Mucosa of rectum (tissue), 2 donors: ENCODE data around the gene PGBD2.
"Not testable (repeated sequence)": the region's sequence is repeated elsewhere in the genome, so short reads cannot be mapped to it uniquely, and the experiment has no call there.

Source experiments
- H3K27ac ChIP-seq, 2 donors: one replicate each; pipeline ENCODE4 v1.7.0; 2013; ENCODE audit warnings: inconsistent platforms in 2 of 2, low read depth in 2 of 2, low read length in 2 of 2
- H3K27me3 ChIP-seq, 2 donors: one replicate each; pipeline ENCODE4 v1.7.0; 2013; ENCODE audit warnings: low read length in 2 of 2; ENCODE audit not compliant: control insufficient read depth in 2 of 2, insufficient read depth in 2 of 2
- H3K36me3 ChIP-seq, 2 donors: one replicate each; pipeline ENCODE4 v1.7.0; 2013; ENCODE audit warnings: low read length in 2 of 2; ENCODE audit not compliant: control insufficient read depth in 2 of 2, insufficient read depth in 2 of 2
- H3K4me1 ChIP-seq, 2 donors: one replicate each; pipeline ENCODE4 v1.7.0; 2013; ENCODE audit warnings: low read length in 2 of 2, mild to moderate bottlenecking in 1 of 2; ENCODE audit not compliant: control insufficient read depth in 2 of 2, insufficient read depth in 2 of 2
- H3K4me3 ChIP-seq, 2 donors: one replicate each; pipeline ENCODE4 v1.7.0; 2013; ENCODE audit warnings: low read length in 2 of 2
- H3K9ac ChIP-seq, 2 donors: one replicate each; pipeline ENCODE4 v1.7.0; 2013; ENCODE audit warnings: low read length in 2 of 2, low read depth in 1 of 2, mild to moderate bottlenecking in 1 of 2
- H3K9me3 ChIP-seq, 2 donors: one replicate each; pipeline ENCODE4 v1.7.0; 2013; ENCODE audit warnings: low read length in 2 of 2; ENCODE audit not compliant: control insufficient read depth in 2 of 2
- donor health status: healthy.
- donor health status: Normal muscosa, but diverticular disease.

PGBD2 gene

GRCh38 chr1:248886237-248886895, 19.7 kb upstream of the PGBD2 start:
- no peak overlapping the region for H3K9ac ChIP-seq
- H3K9me3 ChIP-seq: no peaks in the 10 kb centered on the region
- H3K36me3 ChIP-seq: no peaks in the 10 kb centered on the region
- no peaks in the 10 kb centered on the region for H3K4me1 ChIP-seq
- H3K27ac ChIP-seq: no peak overlapping the region
- peaks cover 0 to 4% of the 10 kb centered on the region in 2 donors for H3K27me3 ChIP-seq
- no peak overlapping the region for H3K4me3 ChIP-seq

- H3K27me3 ChIP-seq, H3K9me3 ChIP-seq, H3K4me1 ChIP-seq, H3K27ac ChIP-seq, H3K9ac ChIP-seq, H3K4me3 ChIP-seq, H3K36me3 ChIP-seq: not testable (repeated sequence)
Measured at GRCh38 chr1:248889914-248890243, 16.2 kb upstream of the PGBD2 start.

GRCh38 chr1:248890549-248891498, 15.2 kb upstream of the PGBD2 start:
- no peaks in the 10 kb centered on the region for H3K36me3 ChIP-seq
- peaks cover 0 to 4% of the 10 kb centered on the region in 2 donors for H3K27me3 ChIP-seq
- H3K4me3 ChIP-seq: no peak overlapping the region
- H3K9ac ChIP-seq: no peak overlapping the region
- no peak overlapping the region for H3K27ac ChIP-seq
- H3K9me3 ChIP-seq: no peaks in the 10 kb centered on the region
- H3K4me1 ChIP-seq: peaks cover 0 to 2% of the 10 kb centered on the region in 2 donors

- Histone ChIP-seq H3K4me1 (peaks cover 0 to 2% of the 10 kb centered on the region in 2 donors), H3K4me3 (no peak overlapping the region), H3K27ac (no peak overlapping the region), H3K9ac (no peak overlapping the region), H3K9me3 (no peaks in the 10 kb centered on the region), H3K36me3 (no peaks in the 10 kb centered on the region), H3K27me3 (peaks cover 0 to 4% of the 10 kb centered on the region in 2 donors)
Measured at GRCh38 chr1:248891758-248892157, 14.3 kb upstream of the PGBD2 start.

- Histone ChIP-seq H3K9ac (no peak overlapping the region), H3K9me3 (no peaks in the 10 kb centered on the region), H3K4me3 (no peak overlapping the region), H3K27ac (no peak overlapping the region), H3K36me3 (no peaks in the 10 kb centered on the region), H3K4me1 (peaks cover 0 to 2% of the 10 kb centered on the region in 2 donors), H3K27me3 (peaks cover 0 to 4% of the 10 kb centered on the region in 2 donors)
Measured at GRCh38 chr1:248892590-248892989, 13.4 kb upstream of the PGBD2 start.

GRCh38 chr1:248894837-248895236, 11.2 kb upstream of the PGBD2 start:
- Histone ChIP-seq H3K9ac (no peak overlapping the region), H3K36me3 (no peaks in the 10 kb centered on the region), H3K9me3 (no peaks in the 10 kb centered on the region), H3K4me3 (no peak overlapping the region), H3K27ac (no peak overlapping the region), H3K4me1 (peaks cover 0 to 2% of the 10 kb centered on the region in 2 donors), H3K27me3 (peaks cover 2 to 4% of the 10 kb centered on the region in 2 donors)

- H3K27me3 ChIP-seq: peaks cover 0 to 5% of the 10 kb centered on the region in 2 donors
- H3K9ac ChIP-seq: no peak overlapping the region
- H3K36me3 ChIP-seq: no peaks in the 10 kb centered on the region
- H3K4me1 ChIP-seq: no peaks in the 10 kb centered on the region
- H3K9me3 ChIP-seq: no peaks in the 10 kb centered on the region
- no peak overlapping the region for H3K27ac ChIP-seq
- no peak overlapping the region for H3K4me3 ChIP-seq
Measured at GRCh38 chr1:248897412-248898337, 8.4 kb upstream of the PGBD2 start.

GRCh38 chr1:248900637-248901036, 5.4 kb upstream of the PGBD2 start:
- Histone ChIP-seq H3K27ac (no peak overlapping the region), H3K36me3 (no peaks in the 10 kb centered on the region), H3K27me3 (peaks cover 0 to 5% of the 10 kb centered on the region in 2 donors), H3K9ac (no peak overlapping the region), H3K9me3 (no peaks in the 10 kb centered on the region), H3K4me1 (no peaks in the 10 kb centered on the region), H3K4me3 (no peak overlapping the region)

GRCh38 chr1:248901578-248901977, 4.5 kb upstream of the PGBD2 start:
- no peak overlapping the region for H3K9ac ChIP-seq
- H3K36me3 ChIP-seq: no peaks in the 10 kb centered on the region

More at GRCh38 chr1:248901578-248901977, 4.5 kb upstream of the PGBD2 start:
- Histone ChIP-seq H3K9me3 (no peaks in the 10 kb centered on the region), H3K4me3 (no peak overlapping the region), H3K27ac (no peak overlapping the region), H3K4me1 (no peaks in the 10 kb centered on the region), H3K27me3 (peaks cover 0 to 5% of the 10 kb centered on the region in 2 donors)
